GM12878 (cell line): Measurements from ENCODE around the gene SPCS3. TPM values are rescaled to one million over a fixed set of nuclear protein-coding genes. Genes with fewer than 3 reads are reported as not detected.

Source experiments
- ATAC-seq: fragments of 200-7000 bp; cut with Tn5 transposase; 3 replicates; pipeline ENCODE4 v1.9.1; 2020; ENCODE audit warnings: mild to moderate bottlenecking, moderate library complexity
- BruUV-seq: library from RNA; stranded (reverse); fragments of 400-500 nt; replicated peaks from 2 replicates; lab custom pipeline; 2021; lab: Mats Ljungman, UMichigan
- CTCF ChIA-PET: fragments of 300-600 bp; sonication (Branson Sonifier 250); formaldehyde crosslinking; extraction: SDS; loops from one replicate; lab custom pipeline; 2021; ENCODE audit warnings: inconsistent platforms; lab: Yijun Ruan, JAX
- POLR2A ChIA-PET: fragments of 350-600 bp; formaldehyde crosslinking; extraction: SDS; loops from one replicate; lab custom pipeline; 2021; ENCODE audit warnings: inconsistent platforms; lab: Charles Lee
- RAD21 ChIA-PET: fragments of 300-600 bp; sonication (Branson Sonifier 250); formaldehyde crosslinking; loops from one replicate; lab custom pipeline; 2023; ENCODE audit warnings: antibody characterized with exemption; ENCODE audit not compliant: unreplicated experiment; lab: Charles Lee
- SMC1A ChIA-PET: fragments of 300-600 bp; sonication (Branson Sonifier 250); formaldehyde crosslinking; loops from one replicate; lab custom pipeline; 2023; ENCODE audit not compliant: unreplicated experiment, uncharacterized antibody; lab: Charles Lee
- DNase-seq: peaks from one replicate; pipeline ENCODE4 v3.0.0-alpha.2; 2011; ENCODE audit warnings: low read depth, low spot score
- FAIRE-seq: peaks from 3 replicates; lab custom pipeline; 2011; peaks lifted over from hg19 to GRCh38; lab: Jason Lieb, UNC
- H2AFZ ChIP-seq: 2 replicates; pipeline ENCODE4 v1.6.0; 2011; ENCODE audit warnings: low read depth, low read length, control low read depth; ENCODE audit not compliant: control insufficient read depth
- H3K27ac ChIP-seq: 2 replicates; pipeline ENCODE4 v1.5.1; 2011; ENCODE audit warnings: control low read depth; ENCODE audit not compliant: control insufficient read depth, insufficient read depth
- H3K27me3 ChIP-seq, 2 experiments: replicated peaks in 1 of 2; 2 replicates each; pipeline versions ENCODE4 v1.6.0 to v1.6.1; 2011; ENCODE audit warnings: low read length in 1 of 2; ENCODE audit not compliant: control insufficient read depth in 2 of 2, insufficient read depth in 2 of 2
- H3K36me3 ChIP-seq, 2 experiments: 2 replicates each; pipeline ENCODE4 v1.5.1; 2011; ENCODE audit warnings: low read length in 1 of 2; ENCODE audit not compliant: control insufficient read depth in 2 of 2, insufficient read depth in 2 of 2
- H3K4me1 ChIP-seq: 2 replicates; pipeline ENCODE4 v1.6.1; 2011; ENCODE audit warnings: mild to moderate bottlenecking, low read length, moderate library complexity, mixed read lengths; ENCODE audit not compliant: control insufficient read depth, insufficient read depth
- H3K4me2 ChIP-seq: 2 replicates; pipeline ENCODE4 v1.6.0; 2011; ENCODE audit warnings: control low read depth; ENCODE audit not compliant: control insufficient read depth, insufficient read depth
- H3K4me3 ChIP-seq: fragments of 200-600 bp; sonication (generic); 2 replicates; pipeline ENCODE4 v1.5.1; 2016
- H3K79me2 ChIP-seq: 2 replicates; pipeline ENCODE4 v1.6.0; 2011; ENCODE audit warnings: low read length; ENCODE audit not compliant: control insufficient read depth, insufficient read depth
- H3K9ac ChIP-seq: 2 replicates; pipeline ENCODE4 v1.8.0; 2011; ENCODE audit warnings: low read length, control low read depth, mixed read lengths; ENCODE audit not compliant: control insufficient read depth, insufficient read depth
- H3K9me3 ChIP-seq: replicated peaks from 3 replicates; pipeline ENCODE4 v1.5.1; 2011; ENCODE audit warnings: mild to moderate bottlenecking, low read length; ENCODE audit not compliant: control insufficient read depth, insufficient read depth
- H4K20me1 ChIP-seq: 2 replicates; pipeline ENCODE4 v1.6.0; 2011; ENCODE audit not compliant: control insufficient read depth, insufficient read depth
- E4F1 ChIP-seq: fragments of 450-650 bp; IDR thresholded peaks from 2 replicates; pipeline ENCODE4 v1.6.1; 2018; ENCODE audit warnings: borderline replicate concordance, mild to moderate bottlenecking; ENCODE audit not compliant: partially characterized antibody
- EED ChIP-seq: sonication (generic); IDR thresholded peaks from 2 replicates; pipeline ENCODE4 v1.6.1; 2016; ENCODE audit warnings: antibody characterized with exemption, low read depth
- FOXK2 ChIP-seq: fragments of 450-650 bp; IDR thresholded peaks from 2 replicates; pipeline ENCODE4 v1.6.1; 2017; ENCODE audit warnings: mild to moderate bottlenecking, moderate library complexity
- IRF5 ChIP-seq: fragments of 450-650 bp; IDR thresholded peaks from 2 replicates; pipeline ENCODE4 v1.6.1; 2017; ENCODE audit warnings: borderline replicate concordance
- JUND ChIP-seq: IDR thresholded peaks from 2 replicates; pipeline ENCODE4 v1.6.1; 2012; ENCODE audit warnings: low read depth, mild to moderate bottlenecking, low read length, improper control_type of control experiment, moderate library complexity
- MLLT1 ChIP-seq: fragments of 450-650 bp; IDR thresholded peaks from 2 replicates; pipeline ENCODE4 v1.6.1; 2016; ENCODE audit warnings: mild to moderate bottlenecking
- NFXL1 ChIP-seq: fragments of 450-650 bp; IDR thresholded peaks from 2 replicates; pipeline ENCODE4 v1.6.1; 2017; ENCODE audit warnings: antibody characterized with exemption, mild to moderate bottlenecking, borderline replicate concordance
- RCOR1 ChIP-seq: conservative IDR thresholded peaks from 2 replicates; pipeline ENCODE4 v1.6.1; 2012; ENCODE audit warnings: low read depth, low read length, improper control_type of control experiment
- RELA ChIP-seq: fragments of 450-650 bp; IDR thresholded peaks from 2 replicates; pipeline ENCODE4 v1.8.0; 2014; ENCODE audit warnings: borderline replicate concordance; ENCODE audit not compliant: partially characterized antibody
- RELB ChIP-seq: fragments of 450-650 bp; IDR thresholded peaks from 2 replicates; pipeline ENCODE4 v1.6.1; 2017; ENCODE audit warnings: low read depth, mild to moderate bottlenecking, moderate library complexity
- RFX5 ChIP-seq: IDR thresholded peaks from 2 replicates; pipeline ENCODE4 v1.6.1; 2011; ENCODE audit warnings: low read depth, low read length, improper control_type of control experiment
- SMAD5 ChIP-seq: IDR thresholded peaks from 2 replicates; pipeline ENCODE4 v1.6.1; 2016; ENCODE audit warnings: antibody characterized with exemption, low read depth
- SP1 ChIP-seq: IDR thresholded peaks from one replicate; pipeline ENCODE4 v1.6.1; 2011; ENCODE audit warnings: low read depth, low read length
- SUZ12 ChIP-seq: fragments of 200-600 bp; sonication (generic); IDR thresholded peaks from one replicate; pipeline ENCODE4 v1.6.1; 2018; ENCODE audit warnings: antibody characterized with exemption, mild to moderate bottlenecking; ENCODE audit not compliant: unreplicated experiment
- ZBTB33 ChIP-seq: fragments of 450-650 bp; IDR thresholded peaks from 2 replicates; pipeline ENCODE4 v1.6.1; 2017; ENCODE audit warnings: mild to moderate bottlenecking
- ZNF24 ChIP-seq: fragments of 450-650 bp; IDR thresholded peaks from 2 replicates; pipeline ENCODE4 v1.6.1; 2017; ENCODE audit warnings: antibody characterized with exemption, mild to moderate bottlenecking
- ZNF384 ChIP-seq: IDR thresholded peaks from 2 replicates; pipeline ENCODE4 v1.6.1; 2012; ENCODE audit warnings: low read depth, mild to moderate bottlenecking, low read length, improper control_type of control experiment, borderline replicate concordance
- WGBS: methylation state at CpG from one replicate; pipeline ENCODE4 v1.1.6; 2016; ENCODE audit warnings: low lambda C conversion rate; ENCODE audit not compliant: insufficient replicate concordance, insufficient coverage; ENCODE audit errors: missing lambda C conversion rate; 5-methylcytosine and 5-hydroxymethylcytosine counted together
- in situ Hi-C: fragments of 300-500 bp; cut with MboI; formaldehyde crosslinking; loops from 9 replicates; pipeline ENCODE4 v1.14.3; 2018; ENCODE audit warnings: mixed read lengths
- intact Hi-C: fragments of 100-400 bp; cut with micrococcal nuclease; formaldehyde crosslinking; loops from one replicate; pipeline ENCODE4 v1.14.2; 2022; ENCODE audit not compliant: unreplicated experiment
- polyA plus RNA-seq, 11 experiments: library from polyadenylated mRNA; depleted of rRNA in 4 of 11; unstranded in 6 of 11; stranded (reverse) in 5 of 11; fragments of >200 nt; fragmentation: Nextera tagmentation in 4 of 11; fragmentation: Illumina TruSeq in 1 of 11; extraction: Ambion mirVana in 4 of 11; extraction: Trizol in 1 of 11; gene quantifications; 1 replicate in 1 of 11; 2 replicates in 10 of 11; pipeline versions ENCODE4 v1.2.1 to v1.2.3, GENCODE V29; 2011 to 2016; ENCODE audit warnings: inconsistent platforms in 2 of 11, missing spikeins in 2 of 11, low read depth in 1 of 11
- total RNA-seq, 4 experiments: library from RNA; depleted of rRNA in 3 of 4; stranded (reverse); fragments of >200 nt in 3 of 4; fragmentation: Illumina TruSeq in 1 of 4; extraction: Trizol in 1 of 4; gene quantifications; 2 replicates each; pipeline versions ENCODE4 v1.2.1 to v1.2.3, GENCODE V29; 2013 to 2021

The SPCS3 gene
- total and polyA plus RNA-seq, 10 of the 15 experiments (the other 5 are each of a cell fraction or from before 2014, with no cell fraction given) = 50.0 to 151 (median 76.4) TPM

- ChIA-PET SMC1A (no interaction called here), CTCF (no interaction called here), POLR2A (no interaction called here), RAD21 (no interaction called here)
- Histone ChIP-seq H3K4me3 (no peak overlapping the region), H3K79me2 (no peaks in the 10 kb centered on the region), H3K27ac (no peak overlapping the region), H3K9ac (no peak overlapping the region), H3K36me3 (no peaks in the 10 kb centered on the region), H3K27me3 (no peaks in the 10 kb centered on the region; a peak in 1 of 4 replicates), H2AFZ (no peak overlapping the region), H3K4me2 (no peak overlapping the region), H4K20me1 (no peaks in the 10 kb centered on the region), H3K4me1 (no peaks in the 10 kb centered on the region), H3K9me3 (no peaks in the 10 kb centered on the region)
- intact Hi-C loops = no loop called here
- BruUV-seq = no TSS peak
- no peak for FAIRE-seq
- no peak for DNase-seq
- ATAC-seq = no peak
- in situ Hi-C loops = no loop called here
- 65% methylated on average over 6 of the region's 6 CpGs for WGBS
- TF ChIP-seq RELB = no peak
- TF ChIP-seq NFXL1 = no peak
- no peak for TF ChIP-seq EED
- TF ChIP-seq ZNF384 = no peak
- TF ChIP-seq RELA = no peak
- no peak for TF ChIP-seq RCOR1
- TF ChIP-seq IRF5 = no peak
- TF ChIP-seq SUZ12 = no peak
- no peak for TF ChIP-seq RFX5
- no peak for TF ChIP-seq ZBTB33
- TF ChIP-seq SMAD5 = no peak
- no peak for TF ChIP-seq ZNF24
- no peak for TF ChIP-seq FOXK2
- no peak for TF ChIP-seq JUND
- no peak for TF ChIP-seq SP1
- TF ChIP-seq E4F1 = no peak
- no peak for TF ChIP-seq MLLT1
Observed at GRCh38 chr4:176298664-176299063, 21.1 kb upstream of the SPCS3 start.
